RWPE2 (cell line): Measurements from ENCODE around the gene SIRPG.
"Not testable (repeated sequence)": the region's sequence is repeated elsewhere in the genome, so short reads cannot be mapped to it uniquely, and the experiment has no call there.

Experiments used
- ATAC-seq: fragments of 200-7000 bp; cut with Tn5 transposase; 3 replicates; pipeline ENCODE4 v1.9.1; 2021; ENCODE audit warnings: low read depth
- DNase-seq: peaks from one replicate; pipeline ENCODE4 v3.0.0-alpha.2; 2020; ENCODE audit warnings: low spot score
- H3K27ac ChIP-seq: fragments of 450-650 bp; 2 replicates; pipeline ENCODE4 v1.5.1; 2017; ENCODE audit warnings: mild to moderate bottlenecking; ENCODE audit not compliant: poor library complexity, severe bottlenecking
- H3K27me3 ChIP-seq: fragments of 250-450 bp; sonication (Bioruptor Pico); 2 replicates; pipeline ENCODE4 v1.5.1; 2021; ENCODE audit warnings: mild to moderate bottlenecking, moderate library complexity; ENCODE audit not compliant: insufficient read depth, poor library complexity, severe bottlenecking
- H3K36me3 ChIP-seq: fragments of 250-450 bp; sonication (Bioruptor Pico); 2 replicates; pipeline ENCODE4 v1.5.1; 2020; ENCODE audit warnings: low read depth, mild to moderate bottlenecking, moderate library complexity
- H3K4me1 ChIP-seq: fragments of 250-450 bp; sonication (Bioruptor Pico); 2 replicates; pipeline ENCODE4 v1.5.1; 2021; ENCODE audit warnings: mild to moderate bottlenecking, moderate library complexity; ENCODE audit not compliant: insufficient read depth, poor library complexity, severe bottlenecking
- H3K4me3 ChIP-seq: fragments of 250-450 bp; sonication (Bioruptor Pico); 2 replicates; pipeline ENCODE4 v1.5.1; 2021; ENCODE audit warnings: mild to moderate bottlenecking, moderate library complexity; ENCODE audit not compliant: severe bottlenecking
- H3K9me3 ChIP-seq: fragments of 250-450 bp; sonication (Bioruptor Pico); 2 replicates; pipeline ENCODE4 v1.5.1; 2021; ENCODE audit warnings: mild to moderate bottlenecking, moderate library complexity; ENCODE audit not compliant: severe bottlenecking
- CTCF ChIP-seq: fragments of 450-650 bp; IDR thresholded peaks from one replicate; pipeline ENCODE4 v1.5.1; 2017; ENCODE audit warnings: mild to moderate bottlenecking, moderate library complexity; ENCODE audit not compliant: poor library complexity, severe bottlenecking

Gene SIRPG

GRCh38 chr20:1657556-1658334, at the start of gene SIRPG:
Gene SIRPG, minus strand, starts transcription at chr20:1657779. Its CDS starts 65 bp downstream, at chr20:1657714.
- Histone ChIP-seq H3K4me1 (no peaks in the 10 kb centered on the region), H3K9me3 (no peaks in the 10 kb centered on the region), H3K27me3 (no peaks in the 10 kb centered on the region), H3K4me3 (no peak within 1 kb of the TSS), H3K27ac (no peak within 1 kb of the TSS), H3K36me3 (no peaks in the 10 kb centered on the region)
- DNase-seq (no peak), ATAC-seq (no peak)
- no peak for TF ChIP-seq CTCF

- not testable (repeated sequence) for DNase-seq, H3K27ac ChIP-seq, H3K27me3 ChIP-seq, H3K4me3 ChIP-seq, H3K4me1 ChIP-seq, H3K36me3 ChIP-seq, H3K9me3 ChIP-seq, ATAC-seq
Measured at GRCh38 chr20:1706887-1707286, 49.3 kb upstream of the SIRPG start.

GRCh38 chr20:1706079-1706478, 48.5 kb upstream of the SIRPG start:
- H3K27ac ChIP-seq = no peak overlapping the region
- no peaks in the 10 kb centered on the region for H3K27me3 ChIP-seq
- no peaks in the 10 kb centered on the region for H3K4me1 ChIP-seq
- no peak for TF ChIP-seq CTCF
- no peaks in the 10 kb centered on the region for H3K9me3 ChIP-seq
- no peak overlapping the region for H3K4me3 ChIP-seq
- H3K36me3 ChIP-seq = no peaks in the 10 kb centered on the region
- no peak for ATAC-seq
- DNase-seq = no peak

- DNase-seq (no peak), ATAC-seq (no peak)
- Histone ChIP-seq H3K4me1 (no peaks in the 10 kb centered on the region), H3K36me3 (no peaks in the 10 kb centered on the region), H3K27me3 (no peaks in the 10 kb centered on the region), H3K27ac (no peak overlapping the region), H3K4me3 (no peak overlapping the region), H3K9me3 (no peaks in the 10 kb centered on the region)
- TF ChIP-seq CTCF = no peak
Measured at GRCh38 chr20:1702855-1703254, 45.3 kb upstream of the SIRPG start.

GRCh38 chr20:1702328-1702727, 44.7 kb upstream of the SIRPG start:
- no peak overlapping the region for H3K4me3 ChIP-seq
- DNase-seq (no peak), ATAC-seq (no peak)
- TF ChIP-seq CTCF = no peak
- H3K27me3 ChIP-seq = no peaks in the 10 kb centered on the region
- H3K27ac ChIP-seq = no peak overlapping the region
- no peaks in the 10 kb centered on the region for H3K36me3 ChIP-seq
- H3K4me1 ChIP-seq = no peaks in the 10 kb centered on the region
- no peaks in the 10 kb centered on the region for H3K9me3 ChIP-seq
